BJ (cell line): Measurements from ENCODE around the gene PDXK. TPM values are rescaled to one million over a fixed set of nuclear protein-coding genes. Genes with fewer than 3 reads are reported as not detected.

ENCODE experiments used
- CTCF ChIA-PET: fragments of 350-600 bp; formaldehyde crosslinking; extraction: SDS; loops from one replicate; lab custom pipeline; 2021; ENCODE audit warnings: antibody characterized with exemption, inconsistent platforms; lab: Yijun Ruan, JAX
- POLR2A ChIA-PET: fragments of 300-600 bp; sonication (Branson Sonifier 250); formaldehyde crosslinking; extraction: SDS; loops from one replicate; lab custom pipeline; 2021; ENCODE audit warnings: antibody characterized with exemption; lab: Charles Lee
- DNase-seq: peaks from one replicate; pipeline ENCODE4 v3.0.0-alpha.2; 2011; ENCODE audit warnings: low read depth
- H3K27me3 ChIP-seq: 2 replicates; pipeline ENCODE4 v1.6.0; 2011; ENCODE audit warnings: low read length; ENCODE audit not compliant: control insufficient read depth, insufficient read depth
- H3K36me3 ChIP-seq: 2 replicates; pipeline ENCODE4 v1.5.1; 2011; ENCODE audit warnings: low read length; ENCODE audit not compliant: control insufficient read depth, insufficient read depth
- H3K4me3 ChIP-seq: 2 replicates; pipeline ENCODE4 v1.5.1; 2011; ENCODE audit warnings: low read depth, mild to moderate bottlenecking, control low read depth, low read length
- CTCF ChIP-seq: IDR thresholded peaks from 2 replicates; pipeline ENCODE4 v1.5.1; 2011; ENCODE audit warnings: low read depth, mild to moderate bottlenecking, control low read depth, inconsistent platforms, low read length, moderate library complexity; ENCODE audit not compliant: insufficient read depth
- polyA plus RNA-seq: library from polyadenylated mRNA; depleted of rRNA; stranded (reverse); fragments of >200 nt; gene quantifications from 2 replicates; pipeline ENCODE4 v1.2.3, GENCODE V29; 2011

PDXK gene
- polyA plus RNA-seq, 1 experiment: 192 TPM

DNA sequence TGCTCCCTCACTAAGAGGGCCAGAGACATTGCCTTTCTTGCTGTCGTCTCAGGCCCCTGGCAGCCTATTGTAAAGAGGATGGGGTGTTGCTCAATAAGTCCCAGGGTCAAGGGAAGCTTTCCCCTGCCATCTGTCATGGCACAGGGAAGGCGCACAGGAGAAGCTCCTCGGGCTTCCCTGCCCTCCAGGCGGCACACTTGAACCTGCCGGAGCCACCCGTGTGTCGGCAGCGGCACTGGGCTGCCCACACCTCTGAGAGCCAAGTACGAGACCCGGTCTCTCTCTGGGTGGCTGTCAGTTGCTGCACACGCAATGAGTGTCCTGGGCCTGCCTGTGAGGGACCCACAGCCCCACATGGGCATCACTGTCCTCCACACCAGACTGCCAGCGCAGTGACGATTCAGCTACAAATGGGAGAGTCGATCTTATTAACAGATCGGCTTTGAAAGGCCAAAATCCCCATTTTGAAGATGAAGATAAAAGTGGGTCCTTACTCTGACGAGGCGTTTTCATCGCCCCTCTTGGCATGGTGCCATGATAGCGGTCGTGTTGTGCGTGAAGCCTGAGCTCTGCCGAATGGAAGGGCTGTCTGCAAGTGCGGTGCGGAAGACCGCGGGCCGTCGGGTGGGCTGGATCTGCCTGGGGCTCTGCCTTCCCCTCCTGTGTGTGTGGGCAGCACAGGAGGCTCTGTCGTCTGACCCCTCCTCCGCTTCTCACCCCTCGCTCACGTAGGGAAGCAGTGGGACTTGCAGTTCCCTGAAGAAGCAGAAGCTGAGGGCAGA is 29.2 kb upstream of the PDXK start:
- ChIA-PET POLR2A (no interaction called here), CTCF (no interaction called here)
- Histone ChIP-seq H3K27me3 (no peaks in the 10 kb centered on the region), H3K4me3 (no peak overlapping the region), H3K36me3 (peaks cover 50% of the 10 kb centered on the region)
- DNase-seq: no peak
- no peak for TF ChIP-seq CTCF

GRCh38 chr21:43690346-43690745 is 28.6 kb upstream of the PDXK start:
- POLR2A ChIA-PET: no interaction called here
- no peak for TF ChIP-seq CTCF
- peaks cover 46% of the 10 kb centered on the region for H3K36me3 ChIP-seq
- H3K4me3 ChIP-seq: no peak overlapping the region
- DNase-seq: no peak
- CTCF ChIA-PET: no interaction called here
- no peaks in the 10 kb centered on the region for H3K27me3 ChIP-seq

DNA sequence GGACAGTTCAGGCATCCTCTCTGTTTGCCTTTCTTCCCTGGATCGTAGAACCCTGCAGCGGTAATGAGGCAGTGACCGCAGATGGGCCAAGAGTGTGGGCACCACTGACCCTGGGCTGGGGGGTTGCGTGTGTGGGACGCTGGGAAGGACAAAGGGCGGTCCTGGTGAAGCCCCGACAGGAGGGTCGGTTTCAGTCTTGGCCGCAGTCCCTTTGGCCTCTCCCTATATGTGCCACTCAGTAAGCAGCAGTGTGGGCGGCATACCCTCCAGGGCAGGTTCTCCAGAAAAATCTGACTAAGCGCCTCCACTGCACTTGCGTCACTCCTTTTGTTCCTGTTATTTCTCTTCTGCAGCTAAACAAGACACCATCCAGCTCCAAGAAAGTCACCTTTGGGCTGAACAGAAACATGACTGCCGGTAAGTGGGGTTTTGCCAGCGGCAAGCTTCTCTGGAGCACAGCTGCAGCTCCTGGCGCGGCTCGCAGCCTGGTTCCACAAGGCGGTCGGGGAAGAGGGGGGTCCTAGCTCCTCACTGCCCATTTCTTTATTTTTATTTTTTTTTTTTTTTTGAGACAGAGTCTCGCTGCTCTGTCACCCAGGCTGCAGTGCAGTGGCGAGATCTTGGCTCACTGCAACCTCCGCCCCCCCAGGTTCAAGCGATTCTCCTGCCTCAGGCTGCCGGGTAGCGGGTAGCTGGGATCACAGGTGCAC is 27.7 kb upstream of the PDXK start:
- ChIA-PET CTCF (no interaction called here), POLR2A (no interaction called here)
- no peak for DNase-seq
- peaks cover 43% of the 10 kb centered on the region for H3K36me3 ChIP-seq
- no peak for TF ChIP-seq CTCF
- no peak overlapping the region for H3K4me3 ChIP-seq
- H3K27me3 ChIP-seq: no peaks in the 10 kb centered on the region

- POLR2A ChIA-PET: no interaction called here
- CTCF ChIA-PET: no interaction called here
- TF ChIP-seq CTCF: no peak
Measured at GRCh38 chr21:43691801-43692200, 27.1 kb upstream of the PDXK start.

GRCh38 chr21:43692949-43693348 is 26.0 kb upstream of the PDXK start:
- CTCF ChIA-PET: no interaction called here
- Histone ChIP-seq H3K36me3 (peaks cover 33% of the 10 kb centered on the region), H3K27me3 (no peaks in the 10 kb centered on the region), H3K4me3 (no peak overlapping the region)
- TF ChIP-seq CTCF: no peak
- DNase-seq: no peak
- POLR2A ChIA-PET: no interaction called here

More at GRCh38 chr21:43691801-43692200, 27.1 kb upstream of the PDXK start:
- peaks cover 40% of the 10 kb centered on the region for H3K36me3 ChIP-seq
- H3K4me3 ChIP-seq: no peak overlapping the region
- DNase-seq: no peak
- H3K27me3 ChIP-seq: no peaks in the 10 kb centered on the region
